ENCODE data around the gene PTPN9.
"Not testable (repeated sequence)": the region's sequence is repeated elsewhere in the genome, so short reads cannot be mapped to it uniquely, and the experiment has no call there.

PTPN9 gene

GRCh38 chr15:75525756-75526155, 53.4 kb downstream of the PTPN9 start:
- not testable (repeated sequence) for DNase-seq

- DNase-seq: no peak
These were observed 56.1 kb downstream of the PTPN9 start for GRCh38 chr15:75523011-75523410.

GRCh38 chr15:75517233-75517632, 61.9 kb downstream of the PTPN9 start:
- DNase-seq: no peak

- peak; percentile 17 for DNase-seq
These were observed 70.1 kb downstream of the PTPN9 start for GRCh38 chr15:75508840-75509532.

GRCh38 chr15:75502360-75502759, 76.8 kb downstream of the PTPN9 start:
- DNase-seq: no peak

GRCh38 chr15:75493732-75494131, 85.4 kb downstream of the PTPN9 start:
- DNase-seq: no peak

GRCh38 chr15:75483961-75484360, 95.2 kb downstream of the PTPN9 start:
- DNase-seq: no peak

GRCh38 chr15:75483556-75483955, 95.6 kb downstream of the PTPN9 start:
- not testable (repeated sequence) for DNase-seq

GRCh38 chr15:75483106-75483505, 96.0 kb downstream of the PTPN9 start:
- DNase-seq: no peak

GRCh38 chr15:75480463-75480862, 98.7 kb downstream of the PTPN9 start:
- not testable (repeated sequence) for DNase-seq

- DNase-seq: no peak
These were observed 99.4 kb downstream of the PTPN9 start for GRCh38 chr15:75479670-75480069.

- DNase-seq: not testable (repeated sequence)
These were observed 102.0 kb downstream of the PTPN9 start for GRCh38 chr15:75477094-75477493.

- DNase-seq: no peak
These were observed 110.1 kb downstream of the PTPN9 start for GRCh38 chr15:75468913-75469598.

- no peak for DNase-seq
These were observed 118.5 kb downstream of the PTPN9 start for GRCh38 chr15:75460646-75461045.

- DNase-seq: no peak
These were observed 119.5 kb downstream of the PTPN9 start for GRCh38 chr15:75459581-75459980.

- DNase-seq: no peak
These were observed 122.4 kb downstream of the PTPN9 start for GRCh38 chr15:75456710-75457109.

GRCh38 chr15:75455982-75456531, 123.1 kb downstream of the PTPN9 start:
- DNase-seq: peak; percentile 58

GRCh38 chr15:75455424-75455981, 123.6 kb downstream of the PTPN9 start:
- DNase-seq: peak; percentile 90

- DNase-seq: peak; percentile 84
These were observed 124.4 kb downstream of the PTPN9 start for GRCh38 chr15:75454471-75455378.

GRCh38 chr15:75453703-75454470, 125.2 kb downstream of the PTPN9 start:
- peak; percentile 96 for DNase-seq

GRCh38 chr15:75452865-75453702, 126.0 kb downstream of the PTPN9 start:
- peak; percentile 83 for DNase-seq
